NCI-H345 treated with DMSO at 0.1 percent for 48 hours (cell line): Measurements from ENCODE around the gene KLF9.

Experiments
- DNase-seq: peaks from one replicate; lab custom pipeline; 2025; ENCODE audit not compliant: unreplicated experiment; lab: John Stamatoyannopoulos, UW

The KLF9 gene

GRCh38 chr9:70367305-70367930 lies 47.0 kb downstream of the KLF9 start:
- no peak for DNase-seq

GRCh38 chr9:70363760-70364159 lies 50.7 kb downstream of the KLF9 start:
- no peak for DNase-seq

- no peak for DNase-seq
Observed at GRCh38 chr9:70362952-70363351, 51.5 kb downstream of the KLF9 start.

GRCh38 chr9:70355801-70356200 lies 58.7 kb downstream of the KLF9 start:
- DNase-seq, result no peak

- no peak for DNase-seq
Observed at GRCh38 chr9:70352802-70353201, 61.7 kb downstream of the KLF9 start.

GRCh38 chr9:70352356-70352755 lies 62.1 kb downstream of the KLF9 start:
- DNase-seq, result no peak

GRCh38 chr9:70347046-70347445 lies 67.4 kb downstream of the KLF9 start:
- DNase-seq, result no peak

- no peak for DNase-seq
Observed at GRCh38 chr9:70340572-70340971, 73.9 kb downstream of the KLF9 start.
